ENCODE data around the gene ADGB.
"Not testable (repeated sequence)": the region's sequence is repeated elsewhere in the genome, so short reads cannot be mapped to it uniquely, and the experiment has no call there.

- TF ChIP-seq, protein P1, sequence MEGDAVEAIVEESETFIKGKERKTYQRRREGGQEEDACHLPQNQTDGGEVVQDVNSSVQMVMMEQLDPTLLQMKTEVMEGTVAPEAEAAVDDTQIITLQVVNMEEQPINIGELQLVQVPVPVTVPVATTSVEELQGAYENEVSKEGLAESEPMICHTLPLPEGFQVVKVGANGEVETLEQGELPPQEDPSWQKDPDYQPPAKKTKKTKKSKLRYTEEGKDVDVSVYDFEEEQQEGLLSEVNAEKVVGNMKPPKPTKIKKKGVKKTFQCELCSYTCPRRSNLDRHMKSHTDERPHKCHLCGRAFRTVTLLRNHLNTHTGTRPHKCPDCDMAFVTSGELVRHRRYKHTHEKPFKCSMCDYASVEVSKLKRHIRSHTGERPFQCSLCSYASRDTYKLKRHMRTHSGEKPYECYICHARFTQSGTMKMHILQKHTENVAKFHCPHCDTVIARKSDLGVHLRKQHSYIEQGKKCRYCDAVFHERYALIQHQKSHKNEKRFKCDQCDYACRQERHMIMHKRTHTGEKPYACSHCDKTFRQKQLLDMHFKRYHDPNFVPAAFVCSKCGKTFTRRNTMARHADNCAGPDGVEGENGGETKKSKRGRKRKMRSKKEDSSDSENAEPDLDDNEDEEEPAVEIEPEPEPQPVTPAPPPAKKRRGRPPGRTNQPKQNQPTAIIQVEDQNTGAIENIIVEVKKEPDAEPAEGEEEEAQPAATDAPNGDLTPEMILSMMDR (CRISPR knock-in tag; IDR thresholded peaks at IDR 0.05): not testable (repeated sequence)
- TF ChIP-seq ZBTB10 (CRISPR knock-in tag; IDR thresholded peaks at IDR 0.05; ENCODE audit: borderline replicate concordance); ZNF607 (CRISPR knock-in tag; IDR thresholded peaks at IDR 0.05; ENCODE audit: borderline replicate concordance); ESRRA (CRISPR knock-in tag; IDR thresholded peaks at IDR 0.05; ENCODE audit: low read depth); MAX (IDR thresholded peaks at IDR 0.05); NFATC3 (CRISPR knock-in tag; IDR thresholded peaks at IDR 0.05); ATAD3A (CRISPR knock-in tag; IDR thresholded peaks at IDR 0.05); MXI1 (IDR thresholded peaks at IDR 0.05; ENCODE audit: borderline replicate concordance, low read depth, low read length); ATF6 (CRISPR knock-in tag; conservative IDR thresholded peaks at IDR 0.05); TARDBP (CRISPR knock-in tag; IDR thresholded peaks at IDR 0.05): not testable (repeated sequence)
- TF ChIP-seq, protein P2, sequence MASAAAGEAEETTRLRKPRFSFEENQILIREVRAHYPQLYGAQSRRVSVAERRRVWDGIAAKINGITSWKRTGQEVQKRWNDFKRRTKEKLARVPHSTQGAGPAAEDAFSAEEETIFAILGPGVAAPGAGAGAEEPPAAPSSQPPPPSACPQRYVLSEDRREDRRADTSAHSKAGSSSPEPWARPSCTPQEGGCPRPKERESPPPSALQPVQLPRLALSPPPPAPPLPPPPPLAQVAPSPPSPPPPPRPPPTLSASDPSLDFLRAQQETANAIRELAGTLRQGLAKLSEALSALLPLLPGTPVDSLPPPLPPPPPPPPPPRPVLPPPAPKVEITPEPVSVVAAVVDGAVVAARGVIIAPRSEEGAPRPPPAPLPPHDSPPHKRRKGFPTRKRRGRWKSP (CRISPR knock-in tag; IDR thresholded peaks at IDR 0.05): not testable (repeated sequence)
Measured at GRCh38 chr6:146854521-146855255, 255.9 kb downstream of the ADGB start.

Measured in HepG2 (cell line).